ENCODE results near the gene AKR1E2. TPM values are rescaled to one million over a fixed set of nuclear protein-coding genes. Genes with fewer than 3 reads are reported as not detected.

The AKR1E2 gene
- total RNA-seq = 6.8 and 8.8 TPM in 2 replicates

DNA sequence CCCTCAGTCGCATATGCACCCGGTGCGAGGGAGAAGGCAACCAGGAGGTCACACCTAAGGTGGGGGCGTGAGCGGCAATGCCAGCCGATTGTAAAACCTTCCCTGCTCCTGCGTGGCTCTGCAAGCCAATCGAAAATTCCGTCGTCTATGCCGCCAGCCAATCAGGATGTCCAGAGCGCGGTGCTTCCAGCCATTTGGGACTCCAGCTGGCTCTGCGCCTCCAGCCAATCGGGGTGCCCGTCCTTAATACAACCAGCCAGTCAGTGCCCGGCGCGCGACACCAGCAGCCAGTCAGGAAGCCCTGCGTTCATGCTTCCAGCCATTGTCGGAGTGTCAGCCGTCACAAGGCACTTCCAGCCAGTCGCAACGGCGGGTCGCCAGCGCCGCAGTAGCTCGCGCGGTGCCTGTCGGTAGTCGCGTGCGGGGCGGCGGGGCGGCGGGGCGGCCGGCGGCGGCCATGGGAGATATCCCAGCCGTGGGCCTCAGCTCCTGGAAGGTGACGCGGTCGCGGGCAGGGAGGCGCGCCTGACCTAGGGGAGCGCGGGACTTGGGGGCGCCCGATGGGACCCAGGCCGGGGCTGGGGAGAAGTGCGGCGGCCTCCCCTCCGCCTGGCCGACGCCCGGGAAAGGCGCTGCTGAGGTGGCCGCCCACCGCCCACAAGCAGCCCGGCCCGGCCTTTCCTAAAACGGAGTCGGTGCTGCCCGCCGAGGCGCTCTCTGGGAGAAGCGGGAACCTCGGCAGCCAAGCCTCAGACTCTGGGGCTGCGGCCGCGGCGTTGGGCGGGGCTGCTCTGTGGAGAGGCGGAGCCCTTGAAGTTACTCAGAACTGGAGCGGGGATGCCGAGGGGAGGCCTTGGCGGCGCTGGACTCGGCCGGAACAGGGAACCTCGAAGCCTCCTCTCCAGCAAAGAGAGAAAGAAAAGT is at the start of gene AKR1E2:
AKR1E2 (plus strand) TSS at position 340 of the 924 bp plus-strand sequence; CDS start at position 458, 118 bp downstream.

Other genes starting within 250 kb of the AKR1E2 start
- gene AKR1C1, start 137.2 kb downstream of the AKR1E2 start, total RNA-seq = 0.30 and 1.3 TPM in 2 replicates
- gene AKR1C2, start 177.7 kb downstream of the AKR1E2 start, total RNA-seq = 0.89 and 1.6 TPM in 2 replicates

Data from mammary microvascular endothelial cell (primary cell).